Measurements from ENCODE around the gene RSPH1.

RSPH1 gene

GRCh38 chr21:42423685-42424084 is 72.3 kb downstream of the RSPH1 start:
- no peak for DNase-seq

GRCh38 chr21:42423197-42423675 is 72.8 kb downstream of the RSPH1 start:
- no peak for DNase-seq

Measured in CD4-positive, alpha-beta T cell treated with Interferon gamma for 1 hour (primary cell).